OCI-LY3 (cell line): Measurements from ENCODE around the gene ZNHIT3.

ENCODE experiments used
- H2AFZ ChIP-seq: fragments of 200-600, 300-600 bp; shearing (Covaris generic); 2 replicates; pipeline ENCODE4 v1.6.0; 2014; ENCODE audit warnings: antibody characterized with exemption, low read depth, low read length
- H3K27ac ChIP-seq: fragments of 200-600, 300-600 bp; sonication (generic); 2 replicates; pipeline ENCODE4 v1.5.1; 2014; ENCODE audit warnings: mild to moderate bottlenecking, low read length, moderate library complexity, mixed read lengths
- H3K27me3 ChIP-seq: fragments of 200-600, 300-600 bp; sonication (generic); 2 replicates; pipeline ENCODE4 v1.6.1; 2014; ENCODE audit warnings: low read depth, low read length, mixed read lengths
- H3K36me3 ChIP-seq: fragments of 200-600, 300-600 bp; sonication (generic); replicated peaks from 2 replicates; pipeline ENCODE3; 2014; ENCODE audit warnings: low read depth, low read length, mixed read lengths
- H3K4me1 ChIP-seq: fragments of 300-600, 200-600 bp; sonication (generic); 2 replicates; pipeline ENCODE4 v1.6.1; 2014; ENCODE audit warnings: low read length, mixed read lengths
- H3K4me2 ChIP-seq: fragments of 200-600, 300-600 bp; sonication (generic); 2 replicates; pipeline ENCODE4 v1.6.1; 2014; ENCODE audit warnings: low read length, mixed read lengths
- H3K4me3 ChIP-seq: fragments of 300-600, 200-600 bp; sonication (generic); 2 replicates; pipeline ENCODE4 v1.5.1; 2014; ENCODE audit warnings: antibody characterized with exemption, mild to moderate bottlenecking, low read length, moderate library complexity
- H3K79me2 ChIP-seq: fragments of 300-600, 200-600 bp; shearing (Covaris generic); 2 replicates; pipeline ENCODE4 v1.6.1; 2014; ENCODE audit warnings: mild to moderate bottlenecking, low read length, mixed read lengths
- H3K9ac ChIP-seq: fragments of 300-600, 200-600 bp; shearing (Covaris generic); 2 replicates; pipeline ENCODE4 v1.6.0; 2014; ENCODE audit warnings: mild to moderate bottlenecking, low read length, moderate library complexity
- H3K9me3 ChIP-seq: fragments of 200-600, 300-600 bp; shearing (Covaris generic); 2 replicates; pipeline ENCODE4 v1.6.1; 2014; ENCODE audit warnings: low read length, mixed read lengths; ENCODE audit not compliant: insufficient read depth
- H4K20me1 ChIP-seq: fragments of 200-600, 300-600 bp; sonication (generic); 2 replicates; pipeline ENCODE4 v1.6.1; 2016; ENCODE audit warnings: low read length, mixed read lengths; ENCODE audit not compliant: insufficient read depth
- CTCF ChIP-seq: fragments of 200-600, 300-600 bp; sonication (generic); IDR thresholded peaks from 2 replicates; pipeline ENCODE4 v1.5.1; 2014; ENCODE audit warnings: antibody characterized with exemption, low read length, low read depth
- EZH2phosphoT487 ChIP-seq: fragments of 200-600 bp; shearing (Covaris generic); IDR thresholded peaks from 2 replicates; pipeline ENCODE4 v1.6.1; 2018; ENCODE audit warnings: antibody characterized with exemption, mixed run types, low read depth

ZNHIT3 gene

DNA sequence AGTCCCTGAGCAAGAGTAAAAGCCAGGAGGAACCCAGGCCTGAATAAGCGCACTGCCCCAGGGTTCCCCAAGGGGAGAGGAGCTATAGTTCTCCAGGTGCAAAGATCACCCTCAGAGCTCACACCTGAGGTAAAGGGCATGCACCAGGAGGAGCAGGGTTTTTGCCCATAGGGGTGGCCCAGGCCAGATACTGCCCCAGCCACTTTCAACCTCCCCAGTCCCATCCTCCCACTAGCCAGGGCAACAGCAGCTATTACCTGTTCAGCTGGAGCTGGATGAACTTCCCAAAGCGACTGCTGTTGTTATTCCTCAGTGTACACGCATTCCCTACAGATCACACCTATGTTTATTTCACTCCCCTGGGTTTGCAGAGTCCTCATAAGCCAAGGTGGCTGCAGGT, 28.4 kb downstream of the ZNHIT3 start:
- H3K27me3 ChIP-seq, result no peaks in the 10 kb centered on the region
- H3K4me2 ChIP-seq, result no peak overlapping the region
- peaks cover 11% of the 10 kb centered on the region for H3K4me1 ChIP-seq
- H3K9me3 ChIP-seq, result no peaks in the 10 kb centered on the region
- H3K9ac ChIP-seq, result no peak overlapping the region
- no peak overlapping the region for H3K4me3 ChIP-seq
- no peaks in the 10 kb centered on the region for H4K20me1 ChIP-seq
- H2AFZ ChIP-seq, result no peak overlapping the region
- TF ChIP-seq EZH2phosphoT487, result no peak
- no peak for TF ChIP-seq CTCF
- H3K79me2 ChIP-seq, result no peaks in the 10 kb centered on the region
- H3K27ac ChIP-seq, result no peak overlapping the region
- peaks cover 9% of the 10 kb centered on the region for H3K36me3 ChIP-seq

DNA sequence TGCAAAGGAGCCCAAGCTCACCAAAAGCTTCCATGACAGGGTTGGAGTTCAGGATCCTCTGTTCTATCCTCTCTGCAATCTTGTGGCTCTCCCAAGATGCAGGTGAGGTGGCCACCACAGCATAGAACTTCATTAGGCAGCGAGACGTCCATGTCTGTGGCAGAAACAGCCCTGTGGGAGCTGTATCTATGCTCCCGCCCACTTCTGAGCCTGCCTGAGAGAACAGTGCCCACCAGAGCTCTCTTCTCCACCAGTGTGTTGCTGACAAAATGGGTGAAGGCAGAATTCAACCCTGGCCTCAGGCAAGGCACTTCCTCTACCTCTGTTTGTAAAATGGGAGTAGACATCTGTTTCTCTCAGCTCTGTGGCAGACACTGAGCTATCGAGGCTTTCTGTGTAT, 29.4 kb downstream of the ZNHIT3 start:
- no peaks in the 10 kb centered on the region for H3K79me2 ChIP-seq
- H3K27ac ChIP-seq, result no peak overlapping the region
- peaks cover 15% of the 10 kb centered on the region for H3K36me3 ChIP-seq
- no peak overlapping the region for H3K9ac ChIP-seq
- H2AFZ ChIP-seq, result no peak overlapping the region
- no peaks in the 10 kb centered on the region for H3K9me3 ChIP-seq
- peaks cover 11% of the 10 kb centered on the region for H3K4me1 ChIP-seq
- TF ChIP-seq CTCF, result no peak
- TF ChIP-seq EZH2phosphoT487, result no peak
- H3K4me2 ChIP-seq, result no peak overlapping the region
- H4K20me1 ChIP-seq, result no peaks in the 10 kb centered on the region
- no peaks in the 10 kb centered on the region for H3K27me3 ChIP-seq
- H3K4me3 ChIP-seq, result no peak overlapping the region

- Histone ChIP-seq H2AFZ (no peak overlapping the region), H3K36me3 (peaks cover 52% of the 10 kb centered on the region), H3K4me2 (no peak overlapping the region), H3K4me1 (peaks cover 11% of the 10 kb centered on the region), H3K27me3 (no peaks in the 10 kb centered on the region), H4K20me1 (no peaks in the 10 kb centered on the region; the same call in 1 of the 2 replicates), H3K9me3 (no peaks in the 10 kb centered on the region), H3K9ac (no peak overlapping the region), H3K4me3 (no peak overlapping the region), H3K27ac (no peak overlapping the region), H3K79me2 (no peaks in the 10 kb centered on the region)
- TF ChIP-seq EZH2phosphoT487 (no peak), CTCF (no peak)
These were observed 36.6 kb downstream of the ZNHIT3 start for GRCh38 chr17:36523113-36523512.

DNA sequence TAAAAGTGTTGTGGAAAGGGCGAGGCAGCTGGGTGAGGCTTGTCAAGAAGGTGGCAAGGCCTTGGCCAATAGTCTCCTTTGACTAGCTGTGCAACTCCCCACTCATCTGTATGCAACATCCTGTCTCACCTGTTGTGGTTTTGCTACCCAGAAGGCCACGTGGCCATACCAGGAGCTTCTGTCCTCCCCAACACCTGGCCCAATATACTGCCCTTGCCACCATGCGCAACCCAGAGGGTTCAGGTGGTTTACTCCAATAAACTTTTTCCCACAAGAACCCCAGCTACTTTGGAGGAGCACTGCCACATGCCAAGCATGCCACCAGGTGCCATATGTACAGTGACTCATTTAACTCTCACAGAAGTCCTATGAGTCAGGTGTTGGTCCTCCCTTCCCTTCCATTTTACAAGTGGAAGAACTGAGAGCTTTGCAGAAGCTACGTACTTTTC, 38.0 kb downstream of the ZNHIT3 start:
- Histone ChIP-seq H4K20me1 (no peaks in the 10 kb centered on the region; the same call in 1 of the 2 replicates), H3K27me3 (no peaks in the 10 kb centered on the region), H3K4me3 (no peak overlapping the region), H3K4me1 (peaks cover 3% of the 10 kb centered on the region; the same call in 1 of the 2 replicates), H3K9ac (no peak overlapping the region), H2AFZ (no peak overlapping the region), H3K36me3 (peaks cover 51% of the 10 kb centered on the region), H3K79me2 (no peaks in the 10 kb centered on the region), H3K9me3 (no peaks in the 10 kb centered on the region), H3K27ac (no peak overlapping the region), H3K4me2 (no peak overlapping the region)
- TF ChIP-seq EZH2phosphoT487 (no peak), CTCF (no peak)
